ENCODE data around the gene FAM124A. TPM values are rescaled to one million over a fixed set of nuclear protein-coding genes. Genes with fewer than 3 reads are reported as not detected.

The FAM124A gene
- total and polyA plus RNA-seq, 2 of the 8 experiments (the other 6 are each of a cell fraction or from before 2014, with no cell fraction given): 40.7 to 49.9 TPM

- TF ChIP-seq CHD7 (IDR thresholded peaks at IDR 0.05; ENCODE audit: insufficient replicate concordance, low read length): no peak
- no peak for TF ChIP-seq MAFK (IDR thresholded peaks at IDR 0.05; ENCODE audit: low read depth, low read length)
- TF ChIP-seq CBX8 (IDR thresholded peaks at IDR 0.05; ENCODE audit: borderline replicate concordance, low read depth, low read length): no peak
- TF ChIP-seq SIRT6 (IDR thresholded peaks at IDR 0.05; ENCODE audit: low read length): no peak
- no peak for TF ChIP-seq RNF2 (IDR thresholded peaks at IDR 0.05; ENCODE audit: borderline replicate concordance, low read depth, low read length, missing control alignments, poor library complexity, severe bottlenecking)
- TF ChIP-seq SRF (IDR thresholded peaks at IDR 0.05; ENCODE audit: low read depth, low read length): no peak
- TF ChIP-seq TCF12 (IDR thresholded peaks at IDR 0.05; ENCODE audit: low read depth, low read length): no peak
- no peak for TF ChIP-seq POU5F1 (IDR thresholded peaks at IDR 0.05; ENCODE audit: low read depth, low read length)
- TF ChIP-seq POLR2A (IDR thresholded peaks at IDR 0.05; ENCODE audit: control extremely low read depth in 1 of 2, low read depth in 2 of 2, low read length in 2 of 2): no peak
Observed at GRCh38 chr13:51223560-51224270, 1.5 kb downstream of the FAM124A start (continued).

All from H1 (cell line).